Transverse colon (tissue), 4 donors: ENCODE data around the gene EIF5A. TPM values are rescaled to one million over a fixed set of nuclear protein-coding genes. Genes with fewer than 3 reads are reported as not detected.

Experiments used
- DNase-seq: peaks from one replicate; pipeline ENCODE4 v3.0.0-alpha.2; 2019
- H3K27ac ChIP-seq, 4 donors: fragments of 200-600 bp; sonication (generic); 2 replicates each; pipeline ENCODE4 v1.5.1; 2016 to 2018; ENCODE audit warnings: inconsistent platforms in 4 of 4
- H3K27me3 ChIP-seq: fragments of 200-600 bp; sonication (generic); 2 replicates; pipeline ENCODE4 v1.5.1; 2017; ENCODE audit warnings: inconsistent platforms
- H3K36me3 ChIP-seq, 4 donors: fragments of 200-600 bp; sonication (generic); 2 replicates each; pipeline ENCODE4 v1.5.1; 2017 to 2019; ENCODE audit warnings: inconsistent platforms in 4 of 4
- H3K4me1 ChIP-seq, 4 donors: fragments of 200-600 bp; sonication (generic); 2 replicates each; pipeline ENCODE4 v1.5.1; 2017 to 2020; ENCODE audit warnings: inconsistent platforms in 4 of 4
- H3K4me3 ChIP-seq, 4 donors: fragments of 200-600 bp; sonication (generic); 1 replicate in 1 of 4; 2 replicates in 3 of 4; pipeline versions ENCODE4 v1.5.1 to v1.6.1; 2017 to 2019; ENCODE audit warnings: inconsistent platforms in 4 of 4
- H3K9me3 ChIP-seq, 2 donors: fragments of 200-600 bp; sonication (generic); 2 replicates each; pipeline ENCODE4 v1.5.1; 2017 to 2019; ENCODE audit warnings: inconsistent platforms in 2 of 2
- EP300 ChIP-seq: sonication (generic); formaldehyde crosslinking; IDR thresholded peaks from one replicate; pipeline ENCODE4 v1.6.1; 2017; ENCODE audit warnings: antibody characterized with exemption, low read depth
- POLR2A ChIP-seq: fragments of 450-650 bp; IDR thresholded peaks from one replicate; pipeline ENCODE4 v1.6.1; 2016; ENCODE audit warnings: antibody characterized with exemption, mild to moderate bottlenecking, moderate library complexity
- POLR2AphosphoS5 ChIP-seq, 3 donors: sonication (generic); formaldehyde crosslinking; IDR thresholded peaks; one replicate each; pipeline ENCODE4 v1.6.1; 2016; ENCODE audit warnings: antibody characterized with exemption in 3 of 3
- WGBS, 2 donors: methylation state at CpG; one replicate each; pipeline ENCODE4 v1.1.5; 2018; ENCODE audit warnings: low coverage in 1 of 2; 5-methylcytosine and 5-hydroxymethylcytosine counted together
- in situ Hi-C, 4 donors: fragments of 200-750 bp; cut with MboI; loops; one replicate each; pipeline versions ENCODE4 v1.15.0 to v1.15.1; 2017; ENCODE audit warnings: low sequenced_read_pairs in 3 of 4, low pct_ligation_motif_present in 1 of 4, low pct_unique_long_range_greater_than_20kb in 1 of 4
- intact Hi-C: fragments of 100-400 bp; cut with DNase I; formaldehyde crosslinking; loops from one replicate; pipeline ENCODE4 v1.15.1; 2023; ENCODE audit warnings: low total_unique reads
- total RNA-seq, 4 donors: library from RNA; depleted of rRNA; stranded (reverse); fragments of >200 nt; gene quantifications; one replicate each; pipeline ENCODE4 v1.1.0, GENCODE V29; 2016
- TF ChIP-seq, protein P1 (sequence below), 5 experiments: fragments of 200-600 bp in 3 of 5; fragments of 450-650 bp in 2 of 5; sonication (generic) in 3 of 5; IDR thresholded peaks; 1 replicate in 2 of 5; 2 replicates in 3 of 5; pipeline ENCODE4 v1.5.1; 2016 to 2017; ENCODE audit warnings: antibody characterized with exemption in 5 of 5, inconsistent platforms in 3 of 5, mild to moderate bottlenecking in 2 of 5, moderate library complexity in 1 of 5

EIF5A gene
- total RNA-seq, 4 donors from 2014 or later = 91.3 to 188 (median 149) TPM

DNA sequence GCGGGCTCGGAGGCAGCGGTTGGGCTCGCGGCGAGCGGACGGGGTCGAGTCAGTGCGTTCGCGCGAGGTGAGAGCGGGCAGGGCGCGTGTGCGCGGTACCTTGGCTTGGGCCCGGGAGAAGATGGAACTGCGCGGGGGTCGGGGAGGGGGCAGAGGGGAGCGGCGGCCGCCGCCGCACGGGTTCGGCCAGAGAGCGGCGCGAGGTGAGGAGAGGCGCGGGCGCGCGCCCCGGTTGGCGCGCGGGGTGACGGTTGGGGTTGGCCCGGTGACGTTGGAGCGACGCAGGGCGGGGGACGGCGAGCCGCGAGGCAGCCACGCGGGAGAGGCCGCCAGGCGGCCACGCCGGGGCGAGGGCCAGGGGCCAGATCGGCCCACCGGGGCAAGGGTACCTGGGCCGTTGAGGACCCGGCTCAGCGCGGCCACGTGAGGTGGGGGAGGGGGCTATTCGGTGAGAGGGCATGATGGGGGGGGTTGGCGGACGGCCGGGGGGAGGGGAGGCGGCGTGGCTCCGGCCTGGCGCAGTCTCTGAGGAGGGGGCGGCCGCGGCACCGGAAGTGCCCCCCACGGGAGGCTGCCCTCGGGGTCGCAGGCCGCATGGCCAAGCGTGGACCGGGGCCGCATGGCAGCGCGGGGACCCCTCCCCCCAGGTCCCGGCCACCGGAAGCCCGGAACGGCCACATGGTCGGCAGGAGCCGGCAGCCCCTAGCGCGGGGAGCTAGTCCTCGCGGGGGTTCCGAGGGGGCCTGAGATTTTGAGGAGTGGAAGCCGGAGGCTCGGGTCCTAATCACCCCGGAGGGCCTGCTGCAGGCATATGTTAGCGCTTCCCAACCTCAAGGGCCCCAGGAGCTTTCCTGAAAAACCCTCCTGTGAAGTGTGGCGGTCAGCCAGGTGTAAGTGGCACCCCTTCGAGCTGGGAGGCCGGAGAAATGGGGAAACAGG lies 527 bp downstream of the EIF5A start:
- Histone ChIP-seq H3K4me1 (peaks cover 11 to 33% (median 24%) of the 10 kb centered on the region in 4 donors), H3K9me3 (no peaks in the 10 kb centered on the region), H3K27ac (peak overlapping the region; percentile 99 to 100 (median 100)), H3K36me3 (peaks cover 0 to 32% (median 15%) of the 10 kb centered on the region in 4 donors), H3K4me3 (peak overlapping the region; percentile 85 to 99 (median 96)), H3K27me3 (no peaks in the 10 kb centered on the region)
- DNase-seq = peak; percentile 60
- intact Hi-C loops = no loop called here
- WGBS, 2 donors = 1% methylated on average over 50 of the region's 104 CpGs; no CpG with 5 or more reads in 1 of the 2 donors
- no peak for TF ChIP-seq EP300
- TF ChIP-seq, protein P1, sequence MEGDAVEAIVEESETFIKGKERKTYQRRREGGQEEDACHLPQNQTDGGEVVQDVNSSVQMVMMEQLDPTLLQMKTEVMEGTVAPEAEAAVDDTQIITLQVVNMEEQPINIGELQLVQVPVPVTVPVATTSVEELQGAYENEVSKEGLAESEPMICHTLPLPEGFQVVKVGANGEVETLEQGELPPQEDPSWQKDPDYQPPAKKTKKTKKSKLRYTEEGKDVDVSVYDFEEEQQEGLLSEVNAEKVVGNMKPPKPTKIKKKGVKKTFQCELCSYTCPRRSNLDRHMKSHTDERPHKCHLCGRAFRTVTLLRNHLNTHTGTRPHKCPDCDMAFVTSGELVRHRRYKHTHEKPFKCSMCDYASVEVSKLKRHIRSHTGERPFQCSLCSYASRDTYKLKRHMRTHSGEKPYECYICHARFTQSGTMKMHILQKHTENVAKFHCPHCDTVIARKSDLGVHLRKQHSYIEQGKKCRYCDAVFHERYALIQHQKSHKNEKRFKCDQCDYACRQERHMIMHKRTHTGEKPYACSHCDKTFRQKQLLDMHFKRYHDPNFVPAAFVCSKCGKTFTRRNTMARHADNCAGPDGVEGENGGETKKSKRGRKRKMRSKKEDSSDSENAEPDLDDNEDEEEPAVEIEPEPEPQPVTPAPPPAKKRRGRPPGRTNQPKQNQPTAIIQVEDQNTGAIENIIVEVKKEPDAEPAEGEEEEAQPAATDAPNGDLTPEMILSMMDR (IDR thresholded peaks at IDR 0.05) = peak in 1 of 5 experiments; percentile 28
- in situ Hi-C loops = no loop called here

DNA sequence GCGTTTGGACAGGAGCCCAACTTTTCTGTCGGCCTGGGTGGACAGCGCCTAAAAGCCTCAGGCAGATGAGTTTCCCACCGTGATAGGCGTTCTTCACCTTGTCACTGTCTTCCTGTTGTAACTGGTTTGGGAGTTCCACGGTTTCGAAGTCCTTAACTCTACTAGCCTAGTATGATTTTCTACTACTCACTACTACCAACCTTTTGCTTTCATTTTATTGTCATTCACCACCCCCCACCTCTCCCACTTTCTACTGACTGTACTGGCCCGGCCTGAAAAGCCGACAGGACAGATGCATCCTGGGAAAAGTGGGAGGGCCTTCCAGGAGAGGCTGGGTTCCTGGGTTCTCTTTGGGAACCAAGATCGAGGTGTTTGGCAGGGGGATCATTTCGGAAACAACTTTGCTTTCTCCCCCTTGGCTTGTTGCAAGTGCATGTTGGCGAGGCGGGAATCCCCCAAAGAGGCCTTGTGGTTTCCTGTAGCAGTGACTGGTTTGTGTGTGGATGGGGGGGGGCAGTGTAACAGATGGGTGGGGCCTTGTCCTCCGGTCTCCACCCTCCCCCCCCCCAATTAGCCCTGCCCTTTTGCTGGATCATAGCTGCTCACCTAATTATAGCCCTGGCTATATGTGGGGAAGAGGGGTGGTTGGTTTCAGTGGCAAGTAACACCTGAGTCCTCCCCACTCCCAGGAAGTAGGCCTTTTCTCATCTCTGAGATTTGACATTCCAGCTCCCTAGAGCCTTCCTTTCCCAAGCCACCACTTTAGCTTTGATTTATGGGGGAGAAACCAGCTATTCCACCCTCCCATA lies 1.4 kb downstream of the EIF5A start:
- TF ChIP-seq POLR2A = peak; percentile 61
- TF ChIP-seq, protein P1 (IDR thresholded peaks at IDR 0.05) = no peak
- TF ChIP-seq EP300 = no peak
- peak; percentile 61 to 74 (median 66) for TF ChIP-seq POLR2AphosphoS5 (IDR thresholded peaks at IDR 0.05)
- H3K27ac ChIP-seq = peak overlapping the region; percentile 99 to 100 (median 100)
- in situ Hi-C loops (no loop called here), intact Hi-C loops (no loop called here)
- H3K27me3 ChIP-seq = no peaks in the 10 kb centered on the region
- no peaks in the 10 kb centered on the region for H3K9me3 ChIP-seq
- peaks cover 0 to 38% (median 18%) of the 10 kb centered on the region in 4 donors for H3K36me3 ChIP-seq
- H3K4me1 ChIP-seq = peaks cover 16 to 42% (median 26%) of the 10 kb centered on the region in 4 donors
- peak overlapping the region; percentile 85 to 99 (median 96) for H3K4me3 ChIP-seq
- DNase-seq = peak; percentile 89
- WGBS, 2 donors = 0% methylated on average over 8 to 14 of the region's 14 CpGs

DNA sequence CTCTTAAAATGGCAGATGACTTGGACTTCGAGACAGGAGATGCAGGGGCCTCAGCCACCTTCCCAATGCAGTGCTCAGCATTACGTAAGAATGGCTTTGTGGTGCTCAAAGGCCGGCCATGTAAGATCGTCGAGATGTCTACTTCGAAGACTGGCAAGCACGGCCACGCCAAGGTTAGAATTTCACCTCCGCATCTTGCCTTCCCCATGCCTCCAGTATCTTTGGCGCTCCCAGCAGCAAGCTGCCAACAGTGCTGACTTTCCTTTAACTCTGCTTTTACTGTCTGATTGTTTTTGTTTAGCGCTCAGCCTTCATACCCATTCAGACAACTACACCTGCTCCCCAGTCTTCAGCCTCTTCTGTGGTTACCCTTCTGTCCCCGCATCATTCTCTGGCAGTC lies 2.2 kb downstream of the EIF5A start:
- in situ Hi-C loops = no loop called here
- DNase-seq = no peak
- peaks cover 0 to 38% (median 18%) of the 10 kb centered on the region in 4 donors for H3K36me3 ChIP-seq
- H3K4me3 ChIP-seq = peak overlapping the region in 2 of 4 donors; percentile 95 to 98
- 79 to 88% methylated on average over 4 to 12 of the region's 12 CpGs for WGBS, 2 donors
- peak overlapping the region; percentile 99 to 100 (median 100) for H3K27ac ChIP-seq
- H3K27me3 ChIP-seq = no peaks in the 10 kb centered on the region
- H3K4me1 ChIP-seq = peaks cover 22 to 50% (median 33%) of the 10 kb centered on the region in 4 donors
- no peaks in the 10 kb centered on the region for H3K9me3 ChIP-seq
- intact Hi-C loops = no loop called here
- TF ChIP-seq POLR2AphosphoS5 (IDR thresholded peaks at IDR 0.05) = no peak
- TF ChIP-seq POLR2A = no peak
- TF ChIP-seq, protein P1 (IDR thresholded peaks at IDR 0.05) = no peak
- TF ChIP-seq EP300 = no peak
